Kidney epithelial cell (primary cell): Measurements from ENCODE around the gene PRKG1. TPM values are rescaled to one million over a fixed set of nuclear protein-coding genes. Genes with fewer than 3 reads are reported as not detected.

Experiments used
- DNase-seq: peaks from one replicate; pipeline ENCODE4 v3.0.0-alpha.2; 2010; ENCODE audit warnings: low read depth
- H3K27me3 ChIP-seq: 2 replicates; pipeline ENCODE4 v1.6.0; 2011; ENCODE audit warnings: low read length; ENCODE audit not compliant: control insufficient read depth, insufficient read depth
- H3K36me3 ChIP-seq: 2 replicates; pipeline ENCODE4 v1.5.1; 2011; ENCODE audit warnings: low read length; ENCODE audit not compliant: control insufficient read depth, insufficient read depth
- H3K4me3 ChIP-seq: 2 replicates; pipeline ENCODE4 v1.5.1; 2011; ENCODE audit warnings: low read depth, mild to moderate bottlenecking, control low read depth, low read length
- total RNA-seq: library from RNA; depleted of rRNA; stranded (reverse); fragments of >200 nt; gene quantifications from 2 replicates; pipeline ENCODE4 v1.2.3, GENCODE V29; 2015
- TF ChIP-seq, protein P1 (sequence below): IDR thresholded peaks from 2 replicates; pipeline ENCODE4 v1.5.1; 2011; ENCODE audit warnings: mild to moderate bottlenecking, moderate library complexity, low read length, control low read depth, inconsistent platforms; ENCODE audit not compliant: insufficient read depth, poor library complexity, severe bottlenecking

Gene PRKG1
- total RNA-seq, 1 donor from 2014 or later: 1.3 TPM

DNA sequence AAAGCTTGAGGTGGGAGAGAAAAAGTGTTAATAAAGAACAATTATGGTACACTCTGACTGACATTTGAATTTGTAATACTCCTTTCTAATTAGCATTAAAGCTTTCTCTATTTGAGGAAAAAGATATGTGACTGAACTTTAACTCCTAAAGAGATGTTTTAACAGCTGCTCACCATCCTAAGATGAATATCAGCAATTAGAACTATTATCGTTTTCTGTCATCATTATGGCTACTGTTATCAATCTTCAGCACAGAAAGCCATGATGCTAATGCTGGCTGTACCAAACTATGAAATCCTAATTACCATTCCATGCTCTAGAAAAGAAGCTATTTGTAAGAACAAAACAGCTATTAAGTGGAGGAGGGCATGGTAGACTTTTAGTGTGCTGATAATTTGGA is 853.9 kb downstream of the PRKG1 start:
- no peak for DNase-seq
- TF ChIP-seq, protein P1, sequence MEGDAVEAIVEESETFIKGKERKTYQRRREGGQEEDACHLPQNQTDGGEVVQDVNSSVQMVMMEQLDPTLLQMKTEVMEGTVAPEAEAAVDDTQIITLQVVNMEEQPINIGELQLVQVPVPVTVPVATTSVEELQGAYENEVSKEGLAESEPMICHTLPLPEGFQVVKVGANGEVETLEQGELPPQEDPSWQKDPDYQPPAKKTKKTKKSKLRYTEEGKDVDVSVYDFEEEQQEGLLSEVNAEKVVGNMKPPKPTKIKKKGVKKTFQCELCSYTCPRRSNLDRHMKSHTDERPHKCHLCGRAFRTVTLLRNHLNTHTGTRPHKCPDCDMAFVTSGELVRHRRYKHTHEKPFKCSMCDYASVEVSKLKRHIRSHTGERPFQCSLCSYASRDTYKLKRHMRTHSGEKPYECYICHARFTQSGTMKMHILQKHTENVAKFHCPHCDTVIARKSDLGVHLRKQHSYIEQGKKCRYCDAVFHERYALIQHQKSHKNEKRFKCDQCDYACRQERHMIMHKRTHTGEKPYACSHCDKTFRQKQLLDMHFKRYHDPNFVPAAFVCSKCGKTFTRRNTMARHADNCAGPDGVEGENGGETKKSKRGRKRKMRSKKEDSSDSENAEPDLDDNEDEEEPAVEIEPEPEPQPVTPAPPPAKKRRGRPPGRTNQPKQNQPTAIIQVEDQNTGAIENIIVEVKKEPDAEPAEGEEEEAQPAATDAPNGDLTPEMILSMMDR: no peak
- Histone ChIP-seq H3K27me3 (no peaks in the 10 kb centered on the region), H3K4me3 (no peak overlapping the region), H3K36me3 (no peaks in the 10 kb centered on the region)

DNA sequence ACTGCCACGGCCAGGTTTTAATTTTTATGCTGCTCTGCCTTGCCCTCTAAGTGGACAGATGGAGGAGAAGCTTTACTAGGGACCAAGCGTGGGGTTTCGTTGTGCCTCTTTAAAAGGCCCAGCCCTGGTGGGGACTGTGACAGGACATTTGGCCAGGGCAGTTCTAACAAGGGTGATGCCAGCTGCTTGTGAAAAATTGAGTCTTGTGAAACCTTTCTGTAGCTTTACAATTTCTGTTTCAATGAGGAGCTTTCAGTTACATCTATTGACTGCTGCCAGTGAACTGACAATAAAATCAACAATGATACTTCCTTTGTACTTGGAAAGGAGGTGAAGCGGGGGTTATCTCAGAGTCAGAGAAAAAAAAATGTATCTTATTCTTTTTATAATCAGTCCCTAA is 858.2 kb downstream of the PRKG1 start:
- TF ChIP-seq, protein P1: no peak
- H3K27me3 ChIP-seq: no peaks in the 10 kb centered on the region
- H3K36me3 ChIP-seq: no peaks in the 10 kb centered on the region
- H3K4me3 ChIP-seq: no peak overlapping the region
- DNase-seq: no peak

DNA sequence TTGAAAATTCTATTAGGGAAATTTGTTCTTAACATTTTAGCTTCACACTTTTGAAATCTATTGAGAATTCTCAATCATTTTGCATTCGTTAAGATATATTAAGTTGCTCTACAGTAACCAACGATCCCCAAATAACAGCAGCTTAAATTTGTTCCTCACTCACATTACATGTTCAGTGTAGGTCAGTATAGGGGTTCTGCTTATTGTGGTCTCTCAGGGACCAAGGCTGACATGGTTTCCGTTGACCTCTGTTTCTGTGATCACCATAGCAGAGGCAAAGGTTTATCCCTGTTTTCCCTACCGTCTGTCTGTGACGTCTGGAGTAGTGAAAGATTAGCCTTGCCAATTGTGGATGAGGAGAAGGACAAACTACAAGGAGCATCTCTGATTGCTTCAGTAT is 860.1 kb downstream of the PRKG1 start:
- Histone ChIP-seq H3K36me3 (no peaks in the 10 kb centered on the region), H3K4me3 (no peak overlapping the region), H3K27me3 (no peaks in the 10 kb centered on the region)
- TF ChIP-seq, protein P1: no peak
- DNase-seq: no peak

DNA sequence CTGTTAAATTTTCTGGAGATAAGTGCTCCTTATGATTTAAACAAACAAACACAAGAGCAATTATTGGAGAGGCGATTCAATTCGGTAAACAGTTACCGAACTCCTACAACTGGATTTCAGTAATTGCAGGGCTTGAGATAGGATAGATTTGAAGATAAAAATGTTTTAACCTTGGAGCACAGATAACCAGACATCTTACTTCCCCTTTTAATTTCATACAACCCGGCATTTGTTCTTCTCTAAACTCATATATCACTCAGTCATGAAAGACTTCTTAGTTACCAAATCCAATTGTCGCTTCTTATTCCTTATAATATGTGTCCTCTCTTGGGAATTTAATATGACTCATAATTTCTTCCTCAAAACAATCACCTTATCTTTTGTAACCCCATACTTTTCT is 861.1 kb downstream of the PRKG1 start:
- TF ChIP-seq, protein P1: no peak
- H3K27me3 ChIP-seq: no peaks in the 10 kb centered on the region
- DNase-seq: no peak
- H3K4me3 ChIP-seq: no peak overlapping the region
- H3K36me3 ChIP-seq: no peaks in the 10 kb centered on the region

DNA sequence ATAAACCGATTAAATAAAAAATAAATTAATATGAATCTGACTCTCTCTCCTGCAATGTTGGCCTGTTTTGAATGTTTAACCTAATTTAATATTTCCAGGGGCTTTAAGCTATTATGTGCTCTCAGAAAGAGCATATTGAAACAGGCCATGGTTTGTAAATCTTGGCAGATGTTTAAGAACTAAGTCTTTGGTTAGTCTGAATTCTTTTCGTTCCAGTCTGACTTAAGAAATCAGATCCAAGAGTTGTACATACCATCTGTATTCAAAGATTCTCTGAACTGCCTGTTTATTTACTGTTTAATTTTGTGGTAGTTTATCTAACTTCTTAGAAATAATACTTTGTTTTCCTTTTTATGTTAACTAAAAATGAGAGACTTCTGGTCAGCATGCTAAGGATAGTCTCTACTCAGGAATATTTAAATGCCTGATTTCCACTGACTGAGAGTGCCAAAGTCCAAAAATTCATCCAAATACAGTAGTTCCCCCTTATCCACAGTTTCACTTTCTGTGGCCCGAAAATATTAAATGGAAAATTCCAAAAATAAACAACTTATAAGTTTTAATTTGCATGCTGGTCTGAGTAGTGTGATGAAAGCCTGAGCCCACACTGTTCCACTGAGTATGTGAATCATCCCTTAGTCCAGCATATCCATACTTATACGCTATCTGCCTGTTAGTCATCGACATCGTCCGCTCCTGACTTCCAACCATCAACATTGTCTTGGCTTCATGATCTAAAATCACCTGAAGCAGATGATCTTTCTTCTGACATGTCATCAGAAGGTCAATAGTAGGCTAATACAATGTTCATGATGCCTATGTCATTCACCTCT is 863.2 kb downstream of the PRKG1 start:
- Histone ChIP-seq H3K27me3 (no peaks in the 10 kb centered on the region), H3K4me3 (no peak overlapping the region), H3K36me3 (no peaks in the 10 kb centered on the region)
- DNase-seq: no peak
- TF ChIP-seq, protein P1: no peak
